RKO (cell line): ENCODE data around the gene KRTAP5-1.

ENCODE experiments used
- DNase-seq: peaks from one replicate; pipeline ENCODE4 v3.0.0-alpha.2; 2016; ENCODE audit warnings: low spot score

Gene KRTAP5-1

GRCh38 chr11:1571760-1572196 lies 13.3 kb downstream of the KRTAP5-1 start:
- DNase-seq: no peak

- DNase-seq: no peak
Measured at GRCh38 chr11:1570896-1571759, 14.0 kb downstream of the KRTAP5-1 start.

- no peak for DNase-seq
Measured at GRCh38 chr11:1570531-1570895, 14.6 kb downstream of the KRTAP5-1 start.

- no peak for DNase-seq
Measured at GRCh38 chr11:1570001-1570453, 15.1 kb downstream of the KRTAP5-1 start.

- DNase-seq: no peak
Measured at GRCh38 chr11:1569251-1569780, 15.8 kb downstream of the KRTAP5-1 start.

- DNase-seq: no peak
Measured at GRCh38 chr11:1568441-1568911, 16.6 kb downstream of the KRTAP5-1 start.

GRCh38 chr11:1567721-1568100 lies 17.4 kb downstream of the KRTAP5-1 start:
- no peak for DNase-seq

GRCh38 chr11:1567052-1567720 lies 17.9 kb downstream of the KRTAP5-1 start:
- no peak for DNase-seq

- no peak for DNase-seq
Measured at GRCh38 chr11:1566381-1567051, 18.6 kb downstream of the KRTAP5-1 start.

GRCh38 chr11:1565904-1566247 lies 19.2 kb downstream of the KRTAP5-1 start:
- no peak for DNase-seq

GRCh38 chr11:1565173-1565903 lies 19.7 kb downstream of the KRTAP5-1 start:
- no peak for DNase-seq

GRCh38 chr11:1564535-1565172 lies 20.4 kb downstream of the KRTAP5-1 start:
- DNase-seq: peak; percentile 85

GRCh38 chr11:1563697-1564534 lies 21.2 kb downstream of the KRTAP5-1 start:
- DNase-seq: no peak

- DNase-seq: no peak
Measured at GRCh38 chr11:1563149-1563638, 21.9 kb downstream of the KRTAP5-1 start.

GRCh38 chr11:1562469-1563148 lies 22.5 kb downstream of the KRTAP5-1 start:
- DNase-seq: no peak

- DNase-seq: no peak
Measured at GRCh38 chr11:1561955-1562354, 23.1 kb downstream of the KRTAP5-1 start.

- DNase-seq: no peak
Measured at GRCh38 chr11:1561266-1561665, 23.8 kb downstream of the KRTAP5-1 start.

- no peak for DNase-seq
Measured at GRCh38 chr11:1560649-1561251, 24.3 kb downstream of the KRTAP5-1 start.

GRCh38 chr11:1560002-1560648 lies 25.0 kb downstream of the KRTAP5-1 start:
- no peak for DNase-seq
